Loucy (cell line): ENCODE measurements around the gene FHL3.

Source experiments
- EZH2phosphoT487 ChIP-seq: fragments of 200-600 bp; IDR thresholded peaks from 2 replicates; pipeline ENCODE4 v1.6.1; 2018; ENCODE audit warnings: antibody characterized with exemption, mild to moderate bottlenecking, moderate library complexity, borderline replicate concordance
- TF ChIP-seq, protein P1 (sequence below): fragments of 200-600 bp; sonication (generic); conservative IDR thresholded peaks from 2 replicates; pipeline ENCODE4 v1.5.1; 2014; ENCODE audit warnings: mild to moderate bottlenecking, antibody characterized with exemption, low read length

DNA sequence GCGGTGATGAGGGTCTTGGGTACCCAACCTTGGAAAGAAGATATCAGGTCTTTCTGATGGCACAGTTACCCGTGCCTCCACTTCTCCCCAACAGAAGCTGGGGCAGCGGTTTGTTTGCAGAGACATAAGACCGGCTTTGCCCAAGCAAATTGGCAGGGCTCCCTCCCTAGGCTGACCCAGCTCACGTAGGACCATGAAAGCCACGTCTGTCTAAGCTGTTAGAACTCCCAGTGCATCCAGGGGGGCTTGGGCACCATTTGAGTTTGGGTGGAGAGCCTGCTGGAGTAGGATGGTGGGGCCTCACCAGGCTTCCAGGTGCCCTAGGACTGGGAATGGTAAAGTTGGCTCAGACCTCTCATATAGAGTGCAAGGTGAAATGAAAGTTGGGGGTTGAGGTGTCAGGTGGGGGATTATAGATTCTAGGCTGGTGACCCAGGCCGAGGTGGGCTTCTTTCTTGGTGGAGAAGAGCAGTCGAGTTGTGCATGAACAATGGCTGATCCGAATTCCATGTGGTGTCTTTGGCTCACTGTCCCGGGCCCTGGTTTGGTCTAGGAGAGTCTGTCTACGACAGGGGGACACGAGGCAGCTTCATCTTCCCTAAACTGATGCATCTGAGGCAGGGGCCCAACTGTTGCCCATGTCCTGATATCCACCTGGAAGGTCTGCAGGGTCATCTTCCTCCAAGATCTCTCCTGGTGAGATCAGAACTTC, 37.9 kb upstream of the FHL3 start:
- TF ChIP-seq, protein P1, sequence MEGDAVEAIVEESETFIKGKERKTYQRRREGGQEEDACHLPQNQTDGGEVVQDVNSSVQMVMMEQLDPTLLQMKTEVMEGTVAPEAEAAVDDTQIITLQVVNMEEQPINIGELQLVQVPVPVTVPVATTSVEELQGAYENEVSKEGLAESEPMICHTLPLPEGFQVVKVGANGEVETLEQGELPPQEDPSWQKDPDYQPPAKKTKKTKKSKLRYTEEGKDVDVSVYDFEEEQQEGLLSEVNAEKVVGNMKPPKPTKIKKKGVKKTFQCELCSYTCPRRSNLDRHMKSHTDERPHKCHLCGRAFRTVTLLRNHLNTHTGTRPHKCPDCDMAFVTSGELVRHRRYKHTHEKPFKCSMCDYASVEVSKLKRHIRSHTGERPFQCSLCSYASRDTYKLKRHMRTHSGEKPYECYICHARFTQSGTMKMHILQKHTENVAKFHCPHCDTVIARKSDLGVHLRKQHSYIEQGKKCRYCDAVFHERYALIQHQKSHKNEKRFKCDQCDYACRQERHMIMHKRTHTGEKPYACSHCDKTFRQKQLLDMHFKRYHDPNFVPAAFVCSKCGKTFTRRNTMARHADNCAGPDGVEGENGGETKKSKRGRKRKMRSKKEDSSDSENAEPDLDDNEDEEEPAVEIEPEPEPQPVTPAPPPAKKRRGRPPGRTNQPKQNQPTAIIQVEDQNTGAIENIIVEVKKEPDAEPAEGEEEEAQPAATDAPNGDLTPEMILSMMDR, result no peak
- no peak for TF ChIP-seq EZH2phosphoT487
